Measurements from ENCODE around the gene CCDC82. TPM values are rescaled to one million over a fixed set of nuclear protein-coding genes. Genes with fewer than 3 reads are reported as not detected.
"Not testable (repeated sequence)": the region's sequence is repeated elsewhere in the genome, so short reads cannot be mapped to it uniquely, and the experiment has no call there.

The CCDC82 gene
- 10 to 100 TPM; 31.5 to 32.9 TPM for total RNA-seq

DNA sequence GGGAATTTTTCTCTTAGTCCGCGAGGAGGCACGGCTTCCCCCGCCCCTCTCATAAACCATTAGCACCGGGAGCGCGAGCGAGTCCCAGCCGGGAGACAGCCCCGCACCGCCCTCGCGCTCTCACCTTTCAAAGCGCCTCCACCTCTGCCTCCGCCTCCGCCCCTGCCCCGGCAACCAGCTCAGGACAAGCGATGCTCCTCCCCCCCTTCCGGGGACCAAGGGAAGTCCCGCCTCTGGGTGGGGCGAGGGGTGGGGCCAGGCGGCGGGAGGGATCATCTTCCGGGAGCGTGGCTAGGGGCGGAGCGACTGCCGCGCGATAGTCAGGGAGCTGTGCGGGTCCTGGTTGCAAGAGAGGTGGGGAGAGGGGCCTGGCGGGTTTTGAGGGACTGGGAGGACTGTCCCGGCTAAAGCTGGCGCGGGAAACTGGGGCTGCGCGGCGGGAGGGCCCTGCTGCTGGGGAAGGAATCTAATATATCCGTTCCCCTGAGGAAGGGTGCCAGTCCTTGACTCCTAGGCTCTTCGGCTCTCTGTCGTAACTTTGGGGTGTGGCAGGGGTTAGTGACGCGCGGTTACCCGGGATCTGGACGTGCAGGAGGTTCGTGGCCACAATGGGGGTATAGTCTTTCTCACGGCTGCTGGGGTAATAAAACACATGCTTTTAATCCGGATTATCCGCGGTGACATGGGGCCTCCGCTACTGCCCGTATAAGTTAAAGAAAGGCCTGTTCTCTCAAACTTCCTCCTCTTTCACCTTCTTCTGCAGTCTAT lies at the start of gene CCDC82, which contains the start of gene JRKL:
Gene CCDC82, minus strand, starts transcription at position 193 of the 768 bp plus-strand sequence. CDS start 5,165 bp downstream, outside the sequence.
Gene JRKL, plus strand, starts transcription at position 294 of the 768 bp plus-strand sequence. CDS start 637 bp downstream, outside the sequence.
- Mint-ChIP-seq H3K4me3 (peak within 1 kb of the TSS; percentile 85), H3K27ac (peak within 1 kb of the TSS; percentile 81), H3K9me3 (no peaks in the 10 kb centered on the region), H3K4me1 (peaks cover 55% of the 10 kb centered on the region), H3K27me3 (no peaks in the 10 kb centered on the region), H3K36me3 (ENCODE audit: low read depth) (peaks cover 43% of the 10 kb centered on the region)
- DNase-seq, result peak; percentile 98
- CTCF ChIA-PET, result interaction anchor here (0.6 to 4.6 kb wide), 12 partner anchors 49 to 599 kb away, joined by 3 to 83 read pairs (median 5); partner anchors contain the start of genes CEP57, FAM76B and MAML2
- POLR2A ChIA-PET, result interaction anchor here (0.7 to 3.5 kb wide), 35 partner anchors 10 to 1422 kb away, joined by 3 to 110 read pairs (median 5); partner anchors contain the start of genes CEP57, CWC15, ENDOD1 and FAM76B

DNA sequence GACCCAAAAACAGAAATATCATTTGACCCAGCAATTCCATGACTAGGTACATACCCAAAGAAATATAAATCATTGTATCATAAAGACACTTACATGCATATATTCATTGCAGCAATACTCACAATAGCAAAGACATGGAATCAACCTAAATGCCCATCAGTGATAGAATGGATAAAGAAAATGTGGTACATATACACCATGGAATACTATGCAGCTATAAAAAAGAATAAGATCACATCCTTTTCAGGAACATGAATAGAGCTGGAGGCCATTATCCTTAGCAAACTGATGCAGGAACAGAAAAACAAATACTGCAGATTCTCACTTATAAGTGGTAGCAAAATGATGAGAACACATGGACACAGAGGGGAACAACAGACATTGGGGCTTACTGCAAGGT lies 42.9 kb upstream of the CCDC82 start:
- H3K4me1 Mint-ChIP-seq, POLR2A ChIA-PET: not testable (repeated sequence)

DNA sequence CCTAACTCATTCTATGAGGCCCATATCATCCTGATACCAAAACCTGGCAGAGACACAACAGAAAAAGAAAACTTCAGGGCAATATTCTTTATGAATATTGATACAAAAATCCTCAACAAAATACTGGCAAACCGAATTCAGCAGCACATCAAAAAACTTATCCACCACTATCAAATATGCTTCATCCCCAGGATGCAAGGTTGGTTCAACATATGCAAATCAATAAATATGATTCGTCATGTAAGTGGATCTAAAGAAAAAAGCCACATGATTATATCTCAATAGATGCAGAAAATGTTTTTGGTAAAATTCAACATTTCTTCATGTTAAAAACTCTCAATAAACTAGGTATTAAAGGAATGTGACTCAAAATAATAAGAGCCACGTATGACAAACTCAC lies 41.0 kb upstream of the CCDC82 start:
- ChIA-PET POLR2A (no interaction called here), CTCF (no interaction called here)
- peaks cover 45% of the 10 kb centered on the region for H3K27me3 Mint-ChIP-seq
- H3K36me3 Mint-ChIP-seq (ENCODE audit: low read depth), result no peaks in the 10 kb centered on the region
- peaks cover 5% of the 10 kb centered on the region for H3K4me1 Mint-ChIP-seq
- no peak overlapping the region for H3K27ac Mint-ChIP-seq
- no peak for DNase-seq
- H3K9me3 Mint-ChIP-seq, result no peaks in the 10 kb centered on the region
- H3K4me3 Mint-ChIP-seq, result no peak overlapping the region

More for the DNA sequence above, 42.9 kb upstream of the CCDC82 start:
- CTCF ChIA-PET; H3K27ac Mint-ChIP-seq; H3K4me3 Mint-ChIP-seq; H3K36me3 Mint-ChIP-seq (ENCODE audit: low read depth); DNase-seq; H3K9me3 Mint-ChIP-seq: not testable (repeated sequence)
- H3K27me3 Mint-ChIP-seq, result peaks cover 52% of the 10 kb centered on the region

DNA sequence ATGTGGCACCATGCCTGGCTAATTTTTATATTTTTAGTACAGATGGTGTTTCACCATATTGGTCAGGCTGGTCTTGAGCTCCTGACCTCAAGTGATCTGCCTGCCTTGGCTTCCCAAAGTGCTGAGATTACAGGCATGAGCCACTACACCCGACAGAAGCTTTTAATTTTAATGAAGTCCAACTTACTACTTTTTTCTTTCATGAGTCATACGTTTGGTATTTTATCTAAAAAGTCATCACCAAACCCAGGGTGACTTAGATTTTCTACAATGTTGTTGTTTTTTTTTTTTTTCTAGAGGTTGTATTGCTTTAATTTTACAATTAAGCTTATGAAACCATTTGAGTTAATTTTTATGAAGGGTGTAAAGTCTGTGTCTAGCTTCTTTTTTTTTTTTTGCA lies 35.0 kb upstream of the CCDC82 start:
- peaks cover 5% of the 10 kb centered on the region for H3K4me1 Mint-ChIP-seq
- no peak for DNase-seq
- H3K27me3 Mint-ChIP-seq, result peaks cover 30% of the 10 kb centered on the region
- CTCF ChIA-PET, result interaction anchor here (0.6 to 1.8 kb wide), 9 partner anchors 39 to 1270 kb away, joined by 3 to 10 read pairs (median 3); partner anchors contain the start of gene MAML2
- H3K9me3 Mint-ChIP-seq, result no peaks in the 10 kb centered on the region
- H3K36me3 Mint-ChIP-seq (ENCODE audit: low read depth), result no peaks in the 10 kb centered on the region
- H3K27ac Mint-ChIP-seq, result no peak overlapping the region
- no peak overlapping the region for H3K4me3 Mint-ChIP-seq
- POLR2A ChIA-PET, result no interaction called here

DNA sequence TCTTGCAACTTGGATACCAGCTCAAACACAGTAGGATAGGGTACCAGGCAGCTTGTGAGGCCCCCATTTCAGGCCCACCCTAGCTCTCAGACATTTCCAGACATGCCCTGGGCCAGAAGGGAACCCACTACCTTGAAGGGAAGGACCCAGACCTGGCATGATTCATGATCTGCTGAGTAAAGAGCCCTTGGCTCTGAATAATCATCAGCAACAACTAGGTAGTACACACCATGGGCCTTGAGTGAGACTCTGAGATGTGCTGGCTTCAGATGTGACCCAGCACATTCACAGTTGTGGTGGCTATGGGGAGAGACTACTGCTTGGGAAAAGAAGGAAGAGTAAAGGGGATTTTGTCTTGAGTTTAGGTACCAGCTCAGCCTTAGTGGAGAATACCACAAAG lies 23.7 kb upstream of the CCDC82 start:
- ChIA-PET POLR2A (no interaction called here), CTCF (no interaction called here)
- H3K36me3 Mint-ChIP-seq (ENCODE audit: low read depth), result no peaks in the 10 kb centered on the region
- no peak overlapping the region for H3K27ac Mint-ChIP-seq
- H3K4me3 Mint-ChIP-seq, result no peak overlapping the region
- H3K27me3 Mint-ChIP-seq, result peaks cover 2% of the 10 kb centered on the region
- no peaks in the 10 kb centered on the region for H3K4me1 Mint-ChIP-seq
- DNase-seq, result no peak
- no peaks in the 10 kb centered on the region for H3K9me3 Mint-ChIP-seq

DNA sequence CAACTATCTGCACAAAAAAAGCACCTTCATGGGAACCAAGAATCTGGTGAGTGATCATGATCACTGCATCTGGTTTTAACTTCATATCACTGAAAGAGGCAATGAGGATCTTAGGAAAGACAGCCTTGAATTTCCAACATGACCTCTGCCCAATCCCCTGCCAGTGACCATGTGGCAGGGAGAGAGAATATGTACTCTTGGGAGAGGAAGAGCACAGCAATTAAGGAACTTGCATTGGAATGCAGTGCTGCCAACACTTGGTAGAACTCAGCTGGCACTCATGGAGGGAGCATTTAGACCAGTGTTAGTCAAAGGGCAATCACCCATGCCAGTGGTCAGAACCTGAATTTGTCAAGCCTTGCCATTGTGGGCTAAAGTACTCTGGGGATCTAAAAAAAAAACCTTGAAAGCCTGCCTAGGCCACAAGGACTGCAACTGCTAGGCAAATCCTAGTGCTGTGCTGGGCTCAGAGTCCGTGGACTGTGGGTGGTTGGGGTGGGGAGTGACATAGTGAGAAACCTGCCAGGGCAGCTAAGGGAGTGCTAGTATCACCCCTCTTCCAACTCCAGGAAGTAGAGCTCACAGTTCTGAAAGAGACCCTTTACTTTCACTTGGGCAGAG lies 23.2 kb upstream of the CCDC82 start:
- DNase-seq, result no peak
- H3K27ac Mint-ChIP-seq, result no peak overlapping the region
- no peaks in the 10 kb centered on the region for H3K9me3 Mint-ChIP-seq
- ChIA-PET CTCF (no interaction called here), POLR2A (no interaction called here)
- peaks cover 2% of the 10 kb centered on the region for H3K27me3 Mint-ChIP-seq
- no peaks in the 10 kb centered on the region for H3K4me1 Mint-ChIP-seq
- no peak overlapping the region for H3K4me3 Mint-ChIP-seq
- no peaks in the 10 kb centered on the region for H3K36me3 Mint-ChIP-seq (ENCODE audit: low read depth)

DNA sequence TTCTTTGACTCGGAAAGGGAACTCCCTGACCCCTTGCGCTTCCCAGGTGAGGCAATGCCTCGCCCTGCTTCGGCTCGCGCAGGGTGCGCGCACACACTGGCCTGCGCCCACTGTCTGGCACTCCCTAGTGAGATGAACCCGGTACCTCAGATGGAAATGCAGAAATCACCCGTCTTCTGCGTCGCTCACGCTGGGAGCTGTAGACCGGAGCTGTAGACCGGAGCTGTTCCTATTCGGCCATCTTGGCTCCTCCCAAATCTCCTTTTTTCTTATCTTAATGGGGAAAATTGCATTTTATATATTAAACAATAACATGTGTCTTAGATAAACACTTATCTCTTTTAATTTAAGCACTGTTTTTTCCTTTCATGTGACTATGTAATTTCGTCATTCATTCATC lies 21.7 kb upstream of the CCDC82 start:
- H3K27ac Mint-ChIP-seq; H3K4me1 Mint-ChIP-seq; H3K36me3 Mint-ChIP-seq (ENCODE audit: low read depth); H3K9me3 Mint-ChIP-seq; POLR2A ChIA-PET; H3K4me3 Mint-ChIP-seq; DNase-seq; H3K27me3 Mint-ChIP-seq; CTCF ChIA-PET: not testable (repeated sequence)

DNA sequence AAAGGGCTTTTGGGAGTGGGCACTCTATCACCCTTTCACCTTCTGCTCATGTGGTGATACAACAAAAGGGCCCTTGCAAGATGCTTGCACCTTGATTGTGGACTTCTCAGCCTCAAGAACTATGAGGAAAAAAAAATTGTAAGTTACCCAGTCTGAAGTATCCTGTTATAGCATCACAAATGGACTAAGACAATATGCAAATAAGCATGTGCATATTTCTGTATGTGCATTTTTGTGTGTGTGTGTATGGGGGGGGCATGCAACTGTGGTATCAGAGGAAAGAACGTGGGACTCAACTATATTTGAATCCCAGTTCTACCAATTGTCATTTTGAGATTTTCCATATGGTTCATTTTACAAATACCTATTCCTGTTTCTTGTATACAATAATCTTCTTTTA lies 11.0 kb upstream of the CCDC82 start:
- no peaks in the 10 kb centered on the region for H3K9me3 Mint-ChIP-seq
- CTCF ChIA-PET, result interaction anchor here (1.2 to 1.4 kb wide), 2 partner anchors 25 to 552 kb away, joined by 3 to 5 read pairs; no protein-coding TSS in a partner anchor
- peaks cover 16% of the 10 kb centered on the region for H3K27me3 Mint-ChIP-seq

DNA sequence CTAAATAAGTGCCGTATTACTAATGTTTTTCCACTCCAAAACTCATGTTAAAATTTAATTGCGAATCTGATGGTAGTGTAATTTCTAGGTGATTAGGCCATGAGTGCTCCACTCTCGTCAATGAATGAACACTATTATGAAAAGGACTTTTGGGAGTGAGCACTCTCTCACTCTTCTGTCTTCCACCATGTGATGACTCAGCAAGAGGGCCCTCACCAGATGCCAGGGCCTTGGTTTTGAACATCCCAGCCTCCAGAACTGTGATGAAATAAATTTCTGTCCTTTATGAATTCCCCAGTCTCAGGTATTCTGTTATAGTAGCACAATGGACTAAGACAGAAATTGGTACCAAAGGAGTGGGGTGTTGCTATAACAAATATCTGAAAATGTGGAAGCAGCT lies 8.2 kb upstream of the CCDC82 start:
- no peak overlapping the region for H3K4me3 Mint-ChIP-seq
- H3K27me3 Mint-ChIP-seq, result peaks cover 5% of the 10 kb centered on the region
- H3K4me1 Mint-ChIP-seq, result peaks cover 4% of the 10 kb centered on the region
- H3K36me3 Mint-ChIP-seq (ENCODE audit: low read depth), result no peaks in the 10 kb centered on the region
- CTCF ChIA-PET, result no interaction called here
- no peak for DNase-seq
- POLR2A ChIA-PET, result no interaction called here
- H3K9me3 Mint-ChIP-seq, result no peaks in the 10 kb centered on the region
- H3K27ac Mint-ChIP-seq, result no peak overlapping the region

More for the DNA sequence above, 11.0 kb upstream of the CCDC82 start:
- DNase-seq, result no peak
- no peaks in the 10 kb centered on the region for H3K36me3 Mint-ChIP-seq (ENCODE audit: low read depth)
- H3K4me1 Mint-ChIP-seq, result no peaks in the 10 kb centered on the region
- H3K27ac Mint-ChIP-seq, result no peak overlapping the region
- POLR2A ChIA-PET, result interaction anchor here (0.9 kb wide), 1 partner anchor 11 kb away, joined by 3 read pairs; the partner anchor contains the start of genes CCDC82 and JRKL
- H3K4me3 Mint-ChIP-seq, result no peak overlapping the region

DNA sequence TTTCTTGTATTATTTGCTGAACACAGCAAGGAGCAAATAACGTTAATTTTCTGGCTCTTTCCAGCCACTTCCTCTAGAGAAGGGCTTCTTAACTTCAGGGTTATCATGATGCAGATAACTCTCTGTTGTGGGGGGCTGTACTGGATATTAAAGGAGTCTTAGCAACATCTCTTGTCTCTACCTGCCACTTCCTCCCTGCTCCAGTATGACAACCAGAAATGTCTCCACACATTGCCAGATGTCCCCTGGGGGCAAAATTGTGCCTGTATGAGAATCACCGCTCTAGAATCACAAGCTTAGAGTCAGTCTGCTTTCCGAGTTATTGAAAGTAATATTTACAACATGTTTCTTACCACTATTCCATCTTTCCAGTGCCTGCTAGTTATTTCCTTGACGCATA lies 6.9 kb upstream of the CCDC82 start:
- CTCF ChIA-PET, result interaction anchor here (1.5 kb wide), 1 partner anchor 560 kb away, joined by 5 read pairs; no protein-coding TSS in a partner anchor

DNA sequence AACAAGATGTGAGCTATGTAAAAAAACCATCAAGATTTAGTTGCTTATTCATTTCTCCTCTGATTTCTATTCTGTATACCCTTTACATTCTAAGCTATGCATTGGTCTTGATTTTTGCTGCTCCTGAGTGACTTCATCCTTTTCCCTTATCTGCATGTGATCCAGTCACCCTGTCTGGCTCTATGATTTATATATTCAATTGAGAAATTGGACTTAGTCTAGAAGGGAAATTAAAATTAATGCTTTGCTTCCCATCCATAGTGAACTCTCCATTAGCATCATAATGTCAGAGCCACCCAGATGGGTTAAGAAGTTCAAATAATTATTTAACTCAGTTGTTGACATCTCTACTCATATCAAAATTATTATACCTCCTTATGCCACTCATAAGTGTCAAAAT lies 5.1 kb upstream of the CCDC82 start:
- no peaks in the 10 kb centered on the region for H3K9me3 Mint-ChIP-seq
- H3K27ac Mint-ChIP-seq, result no peak overlapping the region
- ChIA-PET POLR2A (interaction anchor here (2.6 kb wide), 1 partner anchor 605 kb away, joined by 17 read pairs; the partner anchor contains the start of genes CEP57 and FAM76B), CTCF (interaction anchor here (1.5 to 3.3 kb wide), 11 partner anchors 51 to 604 kb away, joined by 4 to 44 read pairs (median 10); partner anchors contain the start of genes CEP57, FAM76B and MAML2)
- H3K4me1 Mint-ChIP-seq, result peaks cover 26% of the 10 kb centered on the region
- H3K36me3 Mint-ChIP-seq (ENCODE audit: low read depth), result peaks cover 19% of the 10 kb centered on the region
- no peaks in the 10 kb centered on the region for H3K27me3 Mint-ChIP-seq
- H3K4me3 Mint-ChIP-seq, result no peak overlapping the region
- DNase-seq, result no peak

More for the DNA sequence above, 6.9 kb upstream of the CCDC82 start:
- H3K9me3 Mint-ChIP-seq, result no peaks in the 10 kb centered on the region
- peaks cover 12% of the 10 kb centered on the region for H3K4me1 Mint-ChIP-seq
- no peak overlapping the region for H3K4me3 Mint-ChIP-seq
- peaks cover 3% of the 10 kb centered on the region for H3K36me3 Mint-ChIP-seq (ENCODE audit: low read depth)
- H3K27ac Mint-ChIP-seq, result no peak overlapping the region
- H3K27me3 Mint-ChIP-seq, result no peaks in the 10 kb centered on the region
- no peak for DNase-seq
- POLR2A ChIA-PET, result no interaction called here

DNA sequence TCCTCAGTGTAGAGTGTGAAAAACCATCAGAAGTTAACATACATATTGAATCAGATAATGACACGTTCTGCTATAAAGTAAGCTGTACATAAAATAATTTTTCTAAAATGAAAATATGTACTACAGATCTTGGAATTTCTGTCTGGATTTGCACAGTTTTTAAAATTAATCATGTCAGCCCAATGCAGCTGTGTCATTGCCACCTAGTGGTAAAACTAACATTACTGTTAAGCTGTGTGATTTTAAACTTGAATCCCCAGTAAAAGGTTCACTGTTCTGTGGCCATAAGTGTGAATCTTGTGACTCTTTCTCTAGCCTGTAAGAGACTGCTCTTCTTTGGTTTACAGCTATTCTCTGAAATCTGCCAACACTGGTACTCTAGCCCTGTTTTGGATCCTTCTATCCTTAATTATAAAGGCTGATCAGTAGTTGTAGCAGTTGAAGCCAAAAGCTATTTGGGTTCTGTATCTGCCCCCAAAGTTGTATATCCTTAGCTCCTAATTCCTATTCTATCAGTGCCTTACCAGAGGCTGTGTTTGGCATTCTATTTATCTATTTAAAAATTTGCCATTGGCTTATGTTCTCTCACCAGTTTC lies 4.1 kb upstream of the CCDC82 start:
- Mint-ChIP-seq H3K4me1 (peaks cover 27% of the 10 kb centered on the region), H3K36me3 (ENCODE audit: low read depth) (peaks cover 19% of the 10 kb centered on the region), H3K27me3 (no peaks in the 10 kb centered on the region), H3K4me3 (no peak overlapping the region), H3K27ac (no peak overlapping the region), H3K9me3 (no peaks in the 10 kb centered on the region)
- POLR2A ChIA-PET, result interaction anchor here (0.7 to 2.6 kb wide), 3 partner anchors 51 to 604 kb away, joined by 3 to 17 read pairs (median 3); partner anchors contain the start of genes CEP57, FAM76B and MAML2
- CTCF ChIA-PET, result interaction anchor here (0.6 to 3.3 kb wide), 26 partner anchors 9 to 1239 kb away, joined by 3 to 44 read pairs (median 4); partner anchors contain the start of genes CEP57, FAM76B, MAML2 and MTMR2
- DNase-seq, result no peak
